Measurements from ENCODE around the gene KIF5A.
A peak's percentile ranks its signal among the peaks of the same experiment; 100 is the strongest.
"Not testable (repeated sequence)": the region's sequence is repeated elsewhere in the genome, so short reads cannot be mapped to it uniquely, and the experiment has no call there.

KIF5A gene

GRCh38 chr12:57614948-57615500 lies 65.2 kb downstream of the KIF5A start:
- Mint-ChIP-seq H3K36me3 (ENCODE audit: low read depth) (peaks cover 47% of the 10 kb centered on the region), H3K9me3 (no peaks in the 10 kb centered on the region), H3K4me1 (peaks cover 20% of the 10 kb centered on the region), H3K4me3 (peak overlapping the region in 2 of 3 experiments; percentile 17 to 25), H3K27me3 (ENCODE audit: low read depth) (peaks cover 47% of the 10 kb centered on the region), H3K27ac (no peak overlapping the region)
- TF ChIP-seq CTCF (IDR thresholded peaks at IDR 0.05; ENCODE audit: unreplicated experiment in 3 of 3): no peak

- Mint-ChIP-seq H3K27ac (no peak overlapping the region), H3K36me3 (ENCODE audit: low read depth) (peaks cover 51% of the 10 kb centered on the region), H3K4me1 (peaks cover 17% of the 10 kb centered on the region), H3K4me3 (no peak overlapping the region), H3K27me3 (ENCODE audit: low read depth) (peaks cover 53% of the 10 kb centered on the region), H3K9me3 (no peaks in the 10 kb centered on the region)
- no peak for TF ChIP-seq CTCF (IDR thresholded peaks at IDR 0.05; ENCODE audit: unreplicated experiment in 3 of 3)
Measured at GRCh38 chr12:57615637-57616036, 65.8 kb downstream of the KIF5A start.

- no peaks in the 10 kb centered on the region for H3K9me3 Mint-ChIP-seq
- H3K27me3 Mint-ChIP-seq (ENCODE audit: low read depth): peaks cover 62% of the 10 kb centered on the region
- H3K4me3 Mint-ChIP-seq: no peak overlapping the region
- peaks cover 51% of the 10 kb centered on the region for H3K36me3 Mint-ChIP-seq (ENCODE audit: low read depth)
- TF ChIP-seq CTCF (IDR thresholded peaks at IDR 0.05; ENCODE audit: unreplicated experiment in 3 of 3): no peak
- peaks cover 25% of the 10 kb centered on the region for H3K4me1 Mint-ChIP-seq
- no peak overlapping the region for H3K27ac Mint-ChIP-seq
Measured at GRCh38 chr12:57616383-57617101, 66.7 kb downstream of the KIF5A start.

- H3K4me3 Mint-ChIP-seq: no peak overlapping the region
- H3K4me1 Mint-ChIP-seq: peaks cover 24% of the 10 kb centered on the region
- TF ChIP-seq CTCF (IDR thresholded peaks at IDR 0.05; ENCODE audit: unreplicated experiment in 3 of 3): no peak
- peaks cover 76% of the 10 kb centered on the region for H3K27me3 Mint-ChIP-seq (ENCODE audit: low read depth)
- no peaks in the 10 kb centered on the region for H3K9me3 Mint-ChIP-seq
- H3K27ac Mint-ChIP-seq: no peak overlapping the region
- H3K36me3 Mint-ChIP-seq (ENCODE audit: low read depth): peaks cover 55% of the 10 kb centered on the region
Measured at GRCh38 chr12:57617942-57618341, 68.1 kb downstream of the KIF5A start.

- H3K4me1 Mint-ChIP-seq: peaks cover 24% of the 10 kb centered on the region
Measured at GRCh38 chr12:57618431-57618830, 68.6 kb downstream of the KIF5A start.

GRCh38 chr12:57618966-57619433 lies 69.2 kb downstream of the KIF5A start:
- Mint-ChIP-seq H3K27me3 (ENCODE audit: low read depth) (peaks cover 87% of the 10 kb centered on the region), H3K4me1 (peaks cover 24% of the 10 kb centered on the region), H3K36me3 (ENCODE audit: low read depth) (peaks cover 53% of the 10 kb centered on the region), H3K9me3 (no peaks in the 10 kb centered on the region), H3K4me3 (peak overlapping the region; percentile 52 to 73 (median 63)), H3K27ac (no peak overlapping the region)
- no peak for TF ChIP-seq CTCF (IDR thresholded peaks at IDR 0.05; ENCODE audit: unreplicated experiment in 3 of 3)

More at GRCh38 chr12:57618431-57618830, 68.6 kb downstream of the KIF5A start:
- Mint-ChIP-seq H3K36me3 (ENCODE audit: low read depth) (peaks cover 55% of the 10 kb centered on the region), H3K27me3 (ENCODE audit: low read depth) (peaks cover 81% of the 10 kb centered on the region)
- not testable (repeated sequence) for H3K27ac Mint-ChIP-seq, H3K9me3 Mint-ChIP-seq, H3K4me3 Mint-ChIP-seq
